Measurements from ENCODE around the gene USF2. TPM values are rescaled to one million over a fixed set of nuclear protein-coding genes. Genes with fewer than 3 reads are reported as not detected.
A peak's percentile ranks its signal among the peaks of the same experiment; 100 is the strongest.

The USF2 gene
- total RNA-seq, 1 donor from 2014 or later, result 32.6 TPM

GRCh38 chr19:35298561-35298972 lies 29.8 kb downstream of the USF2 start:
- DNase-seq (ENCODE audit: low read depth in 2 of 2), result no peak

- peak in 1 of 2 donors; percentile 6 for DNase-seq (ENCODE audit: low read depth in 2 of 2)
Observed at GRCh38 chr19:35299523-35300338, 31.0 kb downstream of the USF2 start.

GRCh38 chr19:35300339-35300649 lies 31.5 kb downstream of the USF2 start:
- DNase-seq (ENCODE audit: low read depth in 2 of 2), result no peak

GRCh38 chr19:35301961-35302360 lies 33.2 kb downstream of the USF2 start:
- DNase-seq (ENCODE audit: low read depth in 2 of 2), result no peak

GRCh38 chr19:35302446-35302845 lies 33.7 kb downstream of the USF2 start:
- DNase-seq (ENCODE audit: low read depth in 2 of 2), result no peak

- no peak for DNase-seq (ENCODE audit: low read depth in 2 of 2)
Observed at GRCh38 chr19:35303357-35303915, 34.7 kb downstream of the USF2 start.

- no peak for DNase-seq (ENCODE audit: low read depth in 2 of 2)
Observed at GRCh38 chr19:35304036-35304435, 35.3 kb downstream of the USF2 start.

GRCh38 chr19:35305181-35305580 lies 36.4 kb downstream of the USF2 start:
- no peak for DNase-seq (ENCODE audit: low read depth in 2 of 2)

- DNase-seq (ENCODE audit: low read depth in 2 of 2), result no peak
Observed at GRCh38 chr19:35306473-35307246, 37.9 kb downstream of the USF2 start.

GRCh38 chr19:35307931-35308330 lies 39.2 kb downstream of the USF2 start:
- DNase-seq (ENCODE audit: low read depth in 2 of 2), result no peak

GRCh38 chr19:35308910-35309309 lies 40.1 kb downstream of the USF2 start:
- DNase-seq (ENCODE audit: low read depth in 2 of 2), result no peak

- DNase-seq (ENCODE audit: low read depth in 2 of 2), result no peak
Observed at GRCh38 chr19:35309481-35310279, 40.9 kb downstream of the USF2 start.

GRCh38 chr19:35310331-35310730 lies 41.6 kb downstream of the USF2 start:
- DNase-seq (ENCODE audit: low read depth in 2 of 2), result no peak

GRCh38 chr19:35310811-35311465 lies 42.2 kb downstream of the USF2 start:
- no peak for DNase-seq (ENCODE audit: low read depth in 2 of 2)

GRCh38 chr19:35311901-35312665 lies 43.3 kb downstream of the USF2 start:
- no peak for DNase-seq (ENCODE audit: low read depth in 2 of 2)

- DNase-seq (ENCODE audit: low read depth in 2 of 2), result no peak
Observed at GRCh38 chr19:35313587-35313986, 44.8 kb downstream of the USF2 start.

- no peak for DNase-seq (ENCODE audit: low read depth in 2 of 2)
Observed at GRCh38 chr19:35314031-35314430, 45.3 kb downstream of the USF2 start.

GRCh38 chr19:35314858-35315470 lies 46.2 kb downstream of the USF2 start:
- DNase-seq (ENCODE audit: low read depth in 2 of 2), result no peak

GRCh38 chr19:35315883-35316282 lies 47.1 kb downstream of the USF2 start:
- no peak for DNase-seq (ENCODE audit: low read depth in 2 of 2)

- no peak for DNase-seq (ENCODE audit: low read depth in 2 of 2)
Observed at GRCh38 chr19:35316560-35316959, 47.8 kb downstream of the USF2 start.

Data from dermis microvascular lymphatic vessel endothelial cell (primary cell).